Mesendoderm (in vitro differentiated cells): ENCODE results near the gene ANKRD12.

Source experiments
- DNase-seq: peaks from one replicate; pipeline ENCODE4 v3.0.0; 2013
- H2AK5ac ChIP-seq: 2 replicates; pipeline ENCODE4 v1.6.1; 2013; ENCODE audit warnings: low read length, inconsistent platforms
- H2BK120ac ChIP-seq: 2 replicates; pipeline ENCODE4 v1.6.1; 2013; ENCODE audit warnings: low read depth, mild to moderate bottlenecking, low read length, moderate library complexity, mixed read lengths
- H2BK15ac ChIP-seq: replicated peaks from 2 replicates; pipeline ENCODE4 v1.6.1; 2013; ENCODE audit warnings: low read depth, mild to moderate bottlenecking, moderate library complexity
- H2BK5ac ChIP-seq: 2 replicates; pipeline ENCODE4 v1.6.1; 2013; ENCODE audit warnings: low read length, inconsistent platforms
- H3K18ac ChIP-seq: 2 replicates; pipeline ENCODE4 v1.6.1; 2013; ENCODE audit warnings: mild to moderate bottlenecking, low read length, mixed read lengths
- H3K23ac ChIP-seq: one replicate; pipeline ENCODE4 v1.6.1; 2013; ENCODE audit warnings: low read length
- H3K27ac ChIP-seq: 2 replicates; pipeline ENCODE4 v1.5.1; 2013; ENCODE audit warnings: low read depth, mild to moderate bottlenecking, inconsistent platforms, low read length, moderate library complexity
- H3K27me3 ChIP-seq: 2 replicates; pipeline ENCODE4 v1.6.1; 2013; ENCODE audit warnings: low read length, control low read depth, mild to moderate bottlenecking, inconsistent platforms; ENCODE audit not compliant: insufficient read depth, poor library complexity
- H3K36me3 ChIP-seq: 2 replicates; pipeline ENCODE4 v1.6.1; 2013; ENCODE audit warnings: low read length, inconsistent platforms; ENCODE audit not compliant: control insufficient read depth, insufficient read depth
- H3K4ac ChIP-seq: one replicate; pipeline ENCODE4 v1.6.1; 2013; ENCODE audit warnings: low read depth, mild to moderate bottlenecking, low read length, moderate library complexity
- H3K4me1 ChIP-seq: 2 replicates; pipeline ENCODE4 v1.6.1; 2013; ENCODE audit warnings: low read depth, low read length, inconsistent platforms; ENCODE audit not compliant: control insufficient read depth
- H3K4me2 ChIP-seq: 2 replicates; pipeline ENCODE4 v1.6.1; 2013; ENCODE audit warnings: low read length
- H3K4me3 ChIP-seq: 2 replicates; pipeline ENCODE4 v1.5.1; 2013; ENCODE audit warnings: mild to moderate bottlenecking, low read length
- H3K56ac ChIP-seq: one replicate; pipeline ENCODE4 v1.6.1; 2013; ENCODE audit warnings: low read length
- H3K79me1 ChIP-seq: 2 replicates; pipeline ENCODE4 v1.6.1; 2013; ENCODE audit warnings: low read length, inconsistent platforms
- H3K79me2 ChIP-seq: 2 replicates; pipeline ENCODE4 v1.6.1; 2013; ENCODE audit warnings: mild to moderate bottlenecking, low read length; ENCODE audit not compliant: control insufficient read depth, insufficient read depth
- H3K9ac ChIP-seq: 2 replicates; pipeline ENCODE4 v1.6.1; 2013; ENCODE audit warnings: low read length, inconsistent platforms
- H4K5ac ChIP-seq: one replicate; pipeline ENCODE4 v1.6.1; 2013; ENCODE audit warnings: low read length
- H4K8ac ChIP-seq: one replicate; pipeline ENCODE4 v1.6.1; 2013; ENCODE audit warnings: low read depth, mild to moderate bottlenecking, control low read depth, low read length, moderate library complexity
- WGBS: extraction: QIAGEN DNeasy Blood & Tissue Kit; methylation state at CpG from one replicate; pipeline ENCODE4 v1.1.7; 2013; ENCODE audit warnings: low lambda C conversion rate, missing lambda C conversion rate; ENCODE audit not compliant: insufficient coverage; ENCODE audit errors: extremely low coverage; 5-methylcytosine and 5-hydroxymethylcytosine counted together

Gene ANKRD12

GRCh38 chr18:9221661-9222060 lies 85.1 kb downstream of the ANKRD12 start:
- Histone ChIP-seq H4K5ac (no peak overlapping the region), H4K8ac (no peak overlapping the region), H3K79me1 (no peaks in the 10 kb centered on the region), H3K9ac (no peak overlapping the region), H3K4ac (no peak overlapping the region), H2BK5ac (no peak overlapping the region), H3K56ac (no peak overlapping the region), H2AK5ac (no peak overlapping the region), H3K4me1 (no peaks in the 10 kb centered on the region), H3K4me2 (no peak overlapping the region), H2BK120ac (no peak overlapping the region), H2BK15ac (no peak overlapping the region), H3K27ac (no peak overlapping the region), H3K4me3 (no peak overlapping the region), H3K18ac (no peak overlapping the region), H3K23ac (no peak overlapping the region), H3K79me2 (no peaks in the 10 kb centered on the region), H3K27me3 (no peaks in the 10 kb centered on the region), H3K36me3 (no peaks in the 10 kb centered on the region)
- DNase-seq, result no peak
- 100% methylated on average over 1 of the region's 5 CpGs for WGBS

- Histone ChIP-seq H4K8ac (no peak overlapping the region), H3K18ac (no peak overlapping the region), H4K5ac (no peak overlapping the region), H3K79me1 (no peaks in the 10 kb centered on the region), H3K27me3 (no peaks in the 10 kb centered on the region), H3K4me3 (no peak overlapping the region), H3K4me2 (no peak overlapping the region), H3K27ac (no peak overlapping the region), H2AK5ac (no peak overlapping the region), H2BK120ac (no peak overlapping the region), H2BK5ac (no peak overlapping the region), H3K9ac (no peak overlapping the region), H3K79me2 (no peaks in the 10 kb centered on the region), H3K4me1 (no peaks in the 10 kb centered on the region), H2BK15ac (no peak overlapping the region), H3K56ac (no peak overlapping the region), H3K23ac (no peak overlapping the region), H3K4ac (no peak overlapping the region), H3K36me3 (no peaks in the 10 kb centered on the region)
- WGBS, result no CpG with 5 or more reads among the region's 5 CpGs
- DNase-seq, result no peak
Observed at GRCh38 chr18:9223356-9223755, 86.8 kb downstream of the ANKRD12 start.

- Histone ChIP-seq H3K4me2 (no peak overlapping the region), H3K36me3 (no peaks in the 10 kb centered on the region), H2BK120ac (no peak overlapping the region), H3K23ac (no peak overlapping the region), H4K5ac (no peak overlapping the region), H3K4me1 (no peaks in the 10 kb centered on the region), H2BK15ac (no peak overlapping the region), H2AK5ac (no peak overlapping the region), H3K79me1 (no peaks in the 10 kb centered on the region), H3K27ac (no peak overlapping the region), H3K9ac (no peak overlapping the region), H3K27me3 (no peaks in the 10 kb centered on the region), H3K56ac (no peak overlapping the region), H3K79me2 (no peaks in the 10 kb centered on the region), H3K4me3 (no peak overlapping the region), H4K8ac (no peak overlapping the region), H2BK5ac (no peak overlapping the region), H3K18ac (no peak overlapping the region), H3K4ac (no peak overlapping the region)
- no peak for DNase-seq
Observed at GRCh38 chr18:9226463-9226862, 89.9 kb downstream of the ANKRD12 start.

- no peaks in the 10 kb centered on the region for H3K36me3 ChIP-seq
- H3K4me1 ChIP-seq, result no peaks in the 10 kb centered on the region
Observed at GRCh38 chr18:9231852-9232486, 95.4 kb downstream of the ANKRD12 start.

GRCh38 chr18:9232977-9233376 lies 96.4 kb downstream of the ANKRD12 start:
- no peak overlapping the region for H3K56ac ChIP-seq
- H3K36me3 ChIP-seq, result no peaks in the 10 kb centered on the region
- no peak overlapping the region for H3K9ac ChIP-seq
- no peak overlapping the region for H3K4me2 ChIP-seq
- no CpG with 5 or more reads among the region's 4 CpGs for WGBS
- no peak overlapping the region for H3K23ac ChIP-seq
- no peak overlapping the region for H4K5ac ChIP-seq
- DNase-seq, result no peak
- H2BK5ac ChIP-seq, result no peak overlapping the region
- H3K18ac ChIP-seq, result no peak overlapping the region
- H3K27ac ChIP-seq, result no peak overlapping the region
- no peak overlapping the region for H3K4ac ChIP-seq
- no peak overlapping the region for H2BK120ac ChIP-seq
- no peak overlapping the region for H2BK15ac ChIP-seq
- no peaks in the 10 kb centered on the region for H3K79me2 ChIP-seq
- H4K8ac ChIP-seq, result no peak overlapping the region
- H3K4me3 ChIP-seq, result no peak overlapping the region
- H3K79me1 ChIP-seq, result no peaks in the 10 kb centered on the region
- no peaks in the 10 kb centered on the region for H3K4me1 ChIP-seq
- no peak overlapping the region for H2AK5ac ChIP-seq
- H3K27me3 ChIP-seq, result no peaks in the 10 kb centered on the region

More at GRCh38 chr18:9231852-9232486, 95.4 kb downstream of the ANKRD12 start:
- H4K8ac ChIP-seq, result no peak overlapping the region
- no peak overlapping the region for H4K5ac ChIP-seq
- H3K4me3 ChIP-seq, result no peak overlapping the region
- H2BK5ac ChIP-seq, result no peak overlapping the region
- H2BK120ac ChIP-seq, result no peak overlapping the region
- H3K4me2 ChIP-seq, result no peak overlapping the region
- no peaks in the 10 kb centered on the region for H3K79me2 ChIP-seq
- no peak overlapping the region for H2AK5ac ChIP-seq
- H3K27ac ChIP-seq, result no peak overlapping the region
- no peaks in the 10 kb centered on the region for H3K27me3 ChIP-seq
- H3K9ac ChIP-seq, result no peak overlapping the region
- no peak overlapping the region for H3K23ac ChIP-seq
- no CpG with 5 or more reads among the region's 2 CpGs for WGBS
- no peaks in the 10 kb centered on the region for H3K79me1 ChIP-seq
- no peak overlapping the region for H3K4ac ChIP-seq
- H2BK15ac ChIP-seq, result no peak overlapping the region
- no peak for DNase-seq
- no peak overlapping the region for H3K18ac ChIP-seq
- H3K56ac ChIP-seq, result no peak overlapping the region

- no peaks in the 10 kb centered on the region for H3K79me2 ChIP-seq
- no peaks in the 10 kb centered on the region for H3K4me1 ChIP-seq
- no CpG with 5 or more reads among the region's 10 CpGs for WGBS
Observed at GRCh38 chr18:9233771-9234440, 97.3 kb downstream of the ANKRD12 start.

More at GRCh38 chr18:9233771-9234440, 97.3 kb downstream of the ANKRD12 start:
- peak; percentile 15 for DNase-seq
- Histone ChIP-seq H3K4me2 (no peak overlapping the region), H3K4me3 (no peak overlapping the region), H3K36me3 (no peaks in the 10 kb centered on the region), H2BK120ac (no peak overlapping the region), H2BK15ac (no peak overlapping the region), H3K23ac (no peak overlapping the region), H4K8ac (no peak overlapping the region), H2BK5ac (no peak overlapping the region), H3K18ac (no peak overlapping the region), H2AK5ac (no peak overlapping the region), H3K4ac (no peak overlapping the region), H4K5ac (no peak overlapping the region), H3K27ac (no peak overlapping the region), H3K9ac (no peak overlapping the region), H3K56ac (no peak overlapping the region), H3K27me3 (no peaks in the 10 kb centered on the region), H3K79me1 (no peaks in the 10 kb centered on the region)
